ENCODE results near the gene SHKBP1.

- TF ChIP-seq GATA2 (IDR thresholded peaks at IDR 0.05; ENCODE audit: low read depth, low read length): no peak
- TF ChIP-seq GATA3 (IDR thresholded peaks at IDR 0.05; ENCODE audit: low read depth, low read length): no peak
Observed at GRCh38 chr19:40629346-40629745, 52.7 kb downstream of the SHKBP1 start.
